ENCODE results near the gene TMIE.

GRCh38 chr3:46682974-46683373 is 18.2 kb upstream of the TMIE start:
- TF ChIP-seq CTCF (IDR thresholded peaks at IDR 0.05) (no peak), ZFX (IDR thresholded peaks at IDR 0.05; ENCODE audit: borderline replicate concordance) (no peak)
